B cell (primary cell): ENCODE measurements around the gene EIPR1. TPM values are rescaled to one million over a fixed set of nuclear protein-coding genes. Genes with fewer than 3 reads are reported as not detected.

Experiments used
- ATAC-seq: fragments of 200-7000 bp; cut with Tn5 transposase; one replicate; pipeline ENCODE4 v1.10.0; 2021; ENCODE audit warnings: low read depth, mild to moderate bottlenecking, moderate number of reproducible peaks, moderate library complexity
- CTCF ChIA-PET: fragments of 350-600 bp; sonication (Branson Sonifier 250); formaldehyde crosslinking; loops from one replicate; lab custom pipeline; 2021; ENCODE audit warnings: antibody characterized with exemption, inconsistent platforms; lab: Charles Lee
- POLR2A ChIA-PET: fragments of 350-600 bp; sonication (Branson Sonifier 250); formaldehyde crosslinking; loops from one replicate; lab custom pipeline; 2021; ENCODE audit warnings: antibody characterized with exemption; lab: Charles Lee
- DNase-seq: peaks from one replicate; pipeline ENCODE4 v3.0.0; 2013
- H2AFZ ChIP-seq: 2 replicates; pipeline ENCODE4 v1.6.1; 2012; ENCODE audit warnings: mild to moderate bottlenecking, low read depth, low read length; ENCODE audit not compliant: insufficient read depth, poor library complexity, severe bottlenecking
- H3K27ac ChIP-seq, 2 donors: 1 replicate in 1 of 2; 2 replicates in 1 of 2; pipeline ENCODE4 v1.5.1; 2012 to 2013; ENCODE audit warnings: low read length in 2 of 2, mild to moderate bottlenecking in 2 of 2, moderate library complexity in 1 of 2
- H3K27me3 ChIP-seq, 4 experiments: fragments of 200-600 bp in 1 of 4; sonication (generic) in 1 of 4; replicated peaks in 1 of 4; 1 replicate in 2 of 4; 2 replicates in 2 of 4; pipeline versions ENCODE4 v1.6.1 to v1.7.0; 2013 to 2016; ENCODE audit warnings: low read length in 3 of 4, mild to moderate bottlenecking in 2 of 4, mixed read lengths in 1 of 4, moderate library complexity in 1 of 4; ENCODE audit not compliant: insufficient read depth in 4 of 4, control insufficient read depth in 3 of 4; ENCODE audit errors: control extremely low read depth in 1 of 4
- H3K36me3 ChIP-seq, 2 experiments: replicated peaks in 1 of 2; 1 replicate in 1 of 2; 2 replicates in 1 of 2; pipeline versions ENCODE4 v1.6.1 to v1.7.1; 2013; ENCODE audit warnings: low read length in 1 of 2; ENCODE audit not compliant: insufficient read depth in 2 of 2, control insufficient read depth in 1 of 2; ENCODE audit errors: control extremely low read depth in 1 of 2, extremely low read depth in 1 of 2
- H3K4me1 ChIP-seq, 2 donors: fragments of 200-600 bp in 1 of 2; sonication (generic) in 1 of 2; 1 replicate in 1 of 2; 2 replicates in 1 of 2; pipeline versions ENCODE4 v1.5.1 to v1.6.1; 2013 to 2017; ENCODE audit warnings: low read length in 2 of 2; ENCODE audit not compliant: control insufficient read depth in 2 of 2, insufficient read depth in 2 of 2
- H3K4me2 ChIP-seq: replicated peaks from 2 replicates; pipeline ENCODE3; 2012; ENCODE audit warnings: mild to moderate bottlenecking, low read depth, low read length; ENCODE audit not compliant: poor library complexity, severe bottlenecking
- H3K4me3 ChIP-seq, 5 experiments: fragments of 200-600 bp in 1 of 5; sonication (generic) in 1 of 5; 1 replicate in 3 of 5; 2 replicates in 2 of 5; pipeline versions ENCODE4 v1.5.1 to v1.7.0; 2011 to 2016; ENCODE audit warnings: low read length in 4 of 5, mild to moderate bottlenecking in 4 of 5, low read depth in 2 of 5, control low read depth in 1 of 5, moderate library complexity in 1 of 5; ENCODE audit not compliant: insufficient read depth in 1 of 5; ENCODE audit errors: control extremely low read depth in 1 of 5, extremely low read depth in 1 of 5
- H3K79me2 ChIP-seq: fragments of 200-600 bp; sonication (generic); one replicate; pipeline ENCODE4 v1.6.0; 2016; ENCODE audit warnings: low read length; ENCODE audit not compliant: control insufficient read depth, insufficient read depth
- H3K9ac ChIP-seq: fragments of 200-600 bp; sonication (generic); 2 replicates; pipeline ENCODE4 v1.6.1; 2017; ENCODE audit warnings: mild to moderate bottlenecking, low read length, moderate library complexity
- H3K9me3 ChIP-seq, 3 donors: one replicate each; pipeline versions ENCODE4 v1.6.1 to v1.7.1; 2013; ENCODE audit warnings: low read length in 2 of 3; ENCODE audit not compliant: control insufficient read depth in 2 of 3, insufficient read depth in 1 of 3; ENCODE audit errors: control extremely low read depth in 1 of 3
- H4K20me1 ChIP-seq: 2 replicates; pipeline ENCODE4 v1.6.0; 2012; ENCODE audit warnings: mild to moderate bottlenecking, low read length; ENCODE audit not compliant: insufficient read depth, control insufficient read depth, poor library complexity, severe bottlenecking
- H3K27ac Mint-ChIP-seq: one replicate; pipeline ENCODE4 v1.8.0; 2021; ENCODE audit warnings: mixed read lengths
- H3K27me3 Mint-ChIP-seq: one replicate; pipeline ENCODE4 v1.8.0; 2021; ENCODE audit warnings: mixed read lengths
- H3K4me1 Mint-ChIP-seq: one replicate; pipeline ENCODE4 v1.8.0; 2021; ENCODE audit warnings: mixed read lengths
- H3K4me3 Mint-ChIP-seq: one replicate; pipeline ENCODE4 v1.8.0; 2021; ENCODE audit warnings: mixed read lengths
- H3K9me3 Mint-ChIP-seq: one replicate; pipeline ENCODE4 v1.8.0; 2022; ENCODE audit warnings: mixed read lengths; ENCODE audit not compliant: insufficient read depth
- EZH2 ChIP-seq: IDR thresholded peaks from 2 replicates; pipeline ENCODE4 v1.6.1; 2012; ENCODE audit warnings: borderline replicate concordance, low read depth, mild to moderate bottlenecking, moderate library complexity, low read length; ENCODE audit not compliant: insufficient read depth, poor library complexity, severe bottlenecking
- WGBS: methylation state at CpG from one replicate; pipeline ENCODE4 v1.1.5; 2013; ENCODE audit warnings: missing lambda C conversion rate; ENCODE audit not compliant: insufficient coverage; 5-methylcytosine and 5-hydroxymethylcytosine counted together
- intact Hi-C: fragments of 100-400 bp; cut with micrococcal nuclease; formaldehyde crosslinking; loops from one replicate; pipeline ENCODE4 v1.10.0; 2022
- polyA plus RNA-seq: library from polyadenylated mRNA; depleted of rRNA; stranded (reverse); fragments of >200 nt; gene quantifications from 2 replicates; pipeline ENCODE4 v1.2.3, GENCODE V29; 2012
- total RNA-seq, 2 donors: library from RNA; stranded (reverse); fragments of 120-200 nt in 1 of 2; gene quantifications; 1 replicate in 1 of 2; 2 replicates in 1 of 2; pipeline versions ENCODE4 v1.2.3 to v1.2.4, GENCODE V29; 2013 to 2022
- TF ChIP-seq, protein P1 (sequence below): fragments of 200-600 bp; IDR thresholded peaks from one replicate; pipeline ENCODE4 v1.8.0; 2022; ENCODE audit warnings: antibody characterized with exemption, mild to moderate bottlenecking

EIPR1 gene
- total and polyA plus RNA-seq, 2 donors (not counting 1 experiment from before 2014, with no cell fraction given) = 31.8 to 37.0 TPM

- intact Hi-C loops = no loop called here
- 99% methylated on average over 9 of the region's 16 CpGs for WGBS
- no peaks in the 10 kb centered on the region for H3K27me3 ChIP-seq
Measured at GRCh38 chr2:3196716-3197115, 180.9 kb downstream of the EIPR1 start.

More at GRCh38 chr2:3196716-3197115, 180.9 kb downstream of the EIPR1 start:
- H3K79me2 ChIP-seq = no peaks in the 10 kb centered on the region
- H3K27ac Mint-ChIP-seq = no peak overlapping the region
- H3K36me3 ChIP-seq = peaks cover 0 to 41% of the 10 kb centered on the region in 2 experiments
- H2AFZ ChIP-seq = no peak overlapping the region
- H3K9ac ChIP-seq = no peak overlapping the region
- no peak overlapping the region for H3K4me3 Mint-ChIP-seq
- H3K4me3 ChIP-seq = no peak overlapping the region
- H3K9me3 ChIP-seq = peaks cover 0 to 10% (median 0%) of the 10 kb centered on the region in 3 donors
- ATAC-seq (no peak), DNase-seq (no peak)
- H3K4me1 ChIP-seq = peaks cover 0 to 3% of the 10 kb centered on the region in 2 donors
- CTCF ChIA-PET = interaction anchor here (1.2 kb wide), 1 partner anchor 106 kb away, joined by 3 read pairs; no protein-coding TSS in a partner anchor
- no peak overlapping the region for H3K4me2 ChIP-seq
- no peaks in the 10 kb centered on the region for H4K20me1 ChIP-seq
- TF ChIP-seq, protein P1, sequence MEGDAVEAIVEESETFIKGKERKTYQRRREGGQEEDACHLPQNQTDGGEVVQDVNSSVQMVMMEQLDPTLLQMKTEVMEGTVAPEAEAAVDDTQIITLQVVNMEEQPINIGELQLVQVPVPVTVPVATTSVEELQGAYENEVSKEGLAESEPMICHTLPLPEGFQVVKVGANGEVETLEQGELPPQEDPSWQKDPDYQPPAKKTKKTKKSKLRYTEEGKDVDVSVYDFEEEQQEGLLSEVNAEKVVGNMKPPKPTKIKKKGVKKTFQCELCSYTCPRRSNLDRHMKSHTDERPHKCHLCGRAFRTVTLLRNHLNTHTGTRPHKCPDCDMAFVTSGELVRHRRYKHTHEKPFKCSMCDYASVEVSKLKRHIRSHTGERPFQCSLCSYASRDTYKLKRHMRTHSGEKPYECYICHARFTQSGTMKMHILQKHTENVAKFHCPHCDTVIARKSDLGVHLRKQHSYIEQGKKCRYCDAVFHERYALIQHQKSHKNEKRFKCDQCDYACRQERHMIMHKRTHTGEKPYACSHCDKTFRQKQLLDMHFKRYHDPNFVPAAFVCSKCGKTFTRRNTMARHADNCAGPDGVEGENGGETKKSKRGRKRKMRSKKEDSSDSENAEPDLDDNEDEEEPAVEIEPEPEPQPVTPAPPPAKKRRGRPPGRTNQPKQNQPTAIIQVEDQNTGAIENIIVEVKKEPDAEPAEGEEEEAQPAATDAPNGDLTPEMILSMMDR = no peak
- no peak for TF ChIP-seq EZH2
- no peaks in the 10 kb centered on the region for H3K27me3 Mint-ChIP-seq
- POLR2A ChIA-PET = no interaction called here
- H3K27ac ChIP-seq = no peak overlapping the region
- H3K4me1 Mint-ChIP-seq = no peaks in the 10 kb centered on the region
- H3K9me3 Mint-ChIP-seq = no peaks in the 10 kb centered on the region
